ENCODE measurements around the gene PFKFB2.
A peak's percentile ranks its signal among the peaks of the same experiment; 100 is the strongest.

PFKFB2 gene

DNA sequence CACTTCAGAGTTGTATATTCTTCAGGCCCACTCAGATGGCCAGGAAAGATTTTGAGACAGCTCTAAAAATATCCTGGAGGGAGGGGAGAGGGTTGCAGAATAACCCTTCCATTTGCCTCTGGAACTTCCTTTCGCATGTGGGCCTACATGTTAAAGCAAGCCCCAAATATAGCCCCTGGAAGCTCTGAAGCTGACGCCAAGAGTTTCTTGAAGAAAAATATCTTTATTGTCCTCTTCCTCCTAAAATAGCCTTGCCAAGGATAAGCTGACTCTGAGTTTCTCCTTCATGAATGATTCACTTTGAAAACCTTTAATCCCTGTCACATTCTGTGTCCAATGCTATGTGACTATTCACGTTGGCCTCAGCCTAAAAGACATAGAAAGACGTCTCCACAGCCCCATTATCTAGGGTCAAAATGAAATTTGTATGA, 27.0 kb upstream of the PFKFB2 start:
- H3K9me3 ChIP-seq (ENCODE audit: low read depth, low read length), result no peaks in the 10 kb centered on the region
- no peak overlapping the region for H3K9ac ChIP-seq (ENCODE audit: insufficient read length)
- no peaks in the 10 kb centered on the region for H3K36me3 ChIP-seq (ENCODE audit: insufficient read depth, low read length)
- DNase-seq (ENCODE audit: low read depth, low spot score), result no peak
- H3K27ac ChIP-seq, result no peak overlapping the region
- no peak overlapping the region for H3K4me3 ChIP-seq
- TF ChIP-seq EZH2 (IDR thresholded peaks at IDR 0.05) (no peak), POLR2AphosphoS5 (IDR thresholded peaks at IDR 0.05; ENCODE audit: borderline replicate concordance, low read depth, low read length) (no peak), FOXP2 (optimal IDR thresholded peaks at IDR 0.05; ENCODE audit: control extremely low read depth, extremely low read length, insufficient read depth) (no peak)

DNA sequence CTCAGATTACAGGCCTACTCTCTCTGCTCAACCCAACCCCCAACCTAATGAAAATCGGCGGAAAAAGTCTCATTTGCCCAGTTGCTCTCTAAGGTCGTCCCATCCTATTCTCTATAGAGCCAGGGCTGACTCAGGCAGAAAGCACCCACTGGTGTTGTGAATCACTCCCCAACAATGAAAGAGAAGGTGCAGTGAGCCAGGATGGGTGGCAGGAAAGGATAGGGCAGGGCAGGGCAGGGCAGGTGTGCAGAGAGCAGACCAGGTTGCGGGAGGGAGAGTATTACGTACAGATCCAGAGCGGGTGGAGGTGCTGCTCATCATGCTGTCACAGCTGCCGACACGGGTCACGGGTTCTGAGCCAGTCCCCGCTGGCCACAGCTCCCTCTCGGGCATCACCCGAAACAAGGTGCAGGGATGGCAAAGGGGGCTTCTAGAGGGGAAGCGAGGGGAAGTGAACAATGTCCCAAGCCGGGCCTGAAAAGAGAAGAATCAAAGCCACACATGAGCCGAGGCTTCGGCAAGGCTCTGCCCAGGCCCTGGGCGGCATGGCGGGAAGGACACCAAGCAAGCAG, 25.8 kb upstream of the PFKFB2 start:
- TF ChIP-seq EZH2 (IDR thresholded peaks at IDR 0.05) (no peak), FOXP2 (optimal IDR thresholded peaks at IDR 0.05; ENCODE audit: control extremely low read depth, extremely low read length, insufficient read depth) (no peak), POLR2AphosphoS5 (IDR thresholded peaks at IDR 0.05; ENCODE audit: borderline replicate concordance, low read depth, low read length) (no peak)
- Histone ChIP-seq H3K9ac (ENCODE audit: insufficient read length) (no peak overlapping the region), H3K4me3 (no peak overlapping the region), H3K27ac (no peak overlapping the region), H3K9me3 (ENCODE audit: low read depth, low read length) (no peaks in the 10 kb centered on the region), H3K36me3 (ENCODE audit: insufficient read depth, low read length) (no peaks in the 10 kb centered on the region)
- no peak for DNase-seq (ENCODE audit: low read depth, low spot score)

DNA sequence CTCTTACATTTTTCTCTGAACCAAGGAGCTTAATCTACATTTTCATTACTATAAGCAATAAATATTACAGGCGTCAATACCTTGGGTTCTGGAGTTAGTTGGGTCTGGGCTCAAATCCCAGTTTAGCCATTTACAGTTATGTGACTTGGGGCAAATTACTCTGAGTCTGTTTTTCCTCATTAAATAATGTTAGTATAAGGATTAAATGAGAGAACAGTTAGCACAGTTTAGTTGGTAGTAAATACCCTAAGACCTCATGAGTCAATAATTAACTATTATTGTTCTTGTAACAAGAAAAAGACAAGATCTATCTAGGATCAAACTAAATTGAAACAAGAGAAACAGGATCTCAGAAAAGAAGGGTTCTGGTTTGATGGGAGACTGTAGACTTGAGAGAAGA, 25.2 kb upstream of the PFKFB2 start:
- no peak overlapping the region for H3K27ac ChIP-seq
- no peak for TF ChIP-seq EZH2 (IDR thresholded peaks at IDR 0.05)
- no peak for TF ChIP-seq FOXP2 (optimal IDR thresholded peaks at IDR 0.05; ENCODE audit: control extremely low read depth, extremely low read length, insufficient read depth)
- no peak for TF ChIP-seq POLR2AphosphoS5 (IDR thresholded peaks at IDR 0.05; ENCODE audit: borderline replicate concordance, low read depth, low read length)
- no peak overlapping the region for H3K4me3 ChIP-seq
- DNase-seq (ENCODE audit: low read depth, low spot score), result no peak
- no peaks in the 10 kb centered on the region for H3K36me3 ChIP-seq (ENCODE audit: insufficient read depth, low read length)
- H3K9ac ChIP-seq (ENCODE audit: insufficient read length), result no peak overlapping the region
- no peaks in the 10 kb centered on the region for H3K9me3 ChIP-seq (ENCODE audit: low read depth, low read length)

DNA sequence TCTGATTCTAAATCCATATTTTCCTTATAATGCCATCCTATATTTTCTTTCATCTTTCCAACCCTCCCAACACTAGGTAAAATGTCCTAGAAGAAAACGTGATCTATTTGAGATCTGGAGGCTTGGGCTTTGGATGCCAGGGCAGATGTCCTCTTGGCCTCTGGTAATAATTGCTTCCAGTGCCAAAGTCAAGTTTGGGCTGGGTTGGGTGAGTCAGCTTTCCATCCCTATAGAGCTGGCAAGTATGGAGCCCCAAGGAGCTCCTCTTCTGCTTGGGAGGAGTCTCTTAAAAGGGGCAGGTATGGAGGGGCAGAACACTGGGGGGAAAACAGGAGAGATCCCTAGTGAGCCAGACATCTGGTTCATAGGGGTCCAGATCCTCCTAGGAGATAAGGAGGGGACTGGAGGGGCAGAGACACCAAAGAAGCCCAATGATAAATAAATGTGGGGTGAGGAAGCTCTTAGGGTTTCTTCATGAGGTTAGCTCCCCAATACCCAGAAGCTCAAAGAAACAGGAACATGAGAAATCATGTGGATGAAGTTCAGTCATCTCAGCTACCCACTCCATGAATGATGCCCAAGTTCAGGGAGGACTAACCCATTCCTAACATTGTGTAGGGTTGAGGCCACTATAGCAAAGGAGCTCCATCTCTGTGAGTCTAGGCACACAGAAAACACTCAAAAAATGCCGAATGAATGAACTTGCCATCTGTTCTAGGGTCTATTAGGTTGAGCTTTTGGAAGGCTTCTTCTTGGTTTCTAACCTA, 24.0 kb upstream of the PFKFB2 start:
- Histone ChIP-seq H3K9me3 (ENCODE audit: low read depth, low read length) (no peaks in the 10 kb centered on the region), H3K27ac (peak overlapping the region; percentile 51; the same call in 1 of the 2 replicates), H3K36me3 (ENCODE audit: insufficient read depth, low read length) (no peaks in the 10 kb centered on the region), H3K4me3 (no peak overlapping the region), H3K9ac (ENCODE audit: insufficient read length) (no peak overlapping the region)
- TF ChIP-seq FOXP2 (optimal IDR thresholded peaks at IDR 0.05; ENCODE audit: control extremely low read depth, extremely low read length, insufficient read depth) (no peak), POLR2AphosphoS5 (IDR thresholded peaks at IDR 0.05; ENCODE audit: borderline replicate concordance, low read depth, low read length) (no peak), EZH2 (IDR thresholded peaks at IDR 0.05) (no peak)
- no peak for DNase-seq (ENCODE audit: low read depth, low spot score)

DNA sequence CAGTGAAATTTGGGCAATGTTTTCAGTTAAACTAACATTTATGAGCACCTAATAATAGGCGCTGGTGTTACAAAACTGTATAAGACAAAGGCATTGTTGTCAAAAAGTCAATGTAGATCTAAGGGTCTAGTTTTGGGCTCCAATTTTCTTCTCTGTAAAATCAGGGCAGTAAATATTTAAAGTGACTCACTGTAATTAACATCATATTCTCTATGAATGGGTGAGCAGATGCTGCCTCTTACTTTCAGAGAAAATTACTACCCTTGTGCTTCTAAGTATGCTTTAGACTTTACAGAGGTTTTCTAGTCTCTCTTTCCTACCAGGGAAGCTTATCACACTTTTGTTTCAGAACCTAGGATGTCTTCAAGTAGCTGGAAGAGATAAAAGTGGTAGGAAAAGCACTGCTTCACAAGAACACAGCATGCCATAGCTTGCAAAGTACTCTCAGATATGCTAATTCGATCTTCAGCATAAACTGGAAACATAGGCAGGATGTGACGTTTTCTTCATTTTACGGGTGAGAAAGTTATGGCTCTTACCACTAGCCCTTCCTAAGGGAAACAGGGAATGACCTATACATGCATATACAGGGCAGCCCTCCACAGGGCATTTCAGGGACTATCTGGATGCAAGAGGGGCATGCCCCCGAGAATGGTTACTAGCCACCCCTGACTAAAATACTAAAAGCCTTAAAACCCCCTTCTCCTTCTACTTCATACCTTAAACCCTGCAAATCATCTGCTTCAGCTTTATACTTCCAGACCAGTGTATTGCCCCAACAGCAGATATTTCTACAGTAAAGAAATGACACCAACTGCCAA, 23.2 kb upstream of the PFKFB2 start:
- no peak overlapping the region for H3K9ac ChIP-seq (ENCODE audit: insufficient read length)

DNA sequence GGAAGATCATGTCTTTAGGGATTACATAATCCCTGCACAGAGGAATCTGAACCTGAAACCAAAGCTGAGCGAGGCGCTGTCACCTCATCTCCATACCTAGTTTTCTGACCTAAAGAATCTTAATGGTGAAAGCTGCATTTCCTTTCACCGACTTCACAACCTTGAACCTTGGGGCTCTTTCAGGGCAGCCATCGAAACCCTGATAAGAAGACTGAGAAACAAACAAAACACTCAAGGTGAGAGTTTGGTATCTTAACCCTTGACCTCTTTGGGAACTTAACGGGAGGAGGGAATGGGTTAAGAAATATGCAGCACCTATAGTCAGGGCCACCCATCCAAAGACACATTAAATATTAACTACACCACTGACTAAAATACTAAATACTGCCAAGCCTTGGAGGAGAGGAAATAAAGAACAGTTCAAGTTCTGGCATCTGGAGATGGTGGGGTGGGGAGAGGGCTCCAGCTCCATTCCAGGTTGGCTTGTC, 22.5 kb upstream of the PFKFB2 start:
- H3K9ac ChIP-seq (ENCODE audit: insufficient read length), result no peak overlapping the region
- DNase-seq (ENCODE audit: low read depth, low spot score), result no peak
- TF ChIP-seq EZH2 (IDR thresholded peaks at IDR 0.05), result no peak
- no peak for TF ChIP-seq FOXP2 (optimal IDR thresholded peaks at IDR 0.05; ENCODE audit: control extremely low read depth, extremely low read length, insufficient read depth)
- no peak for TF ChIP-seq POLR2AphosphoS5 (IDR thresholded peaks at IDR 0.05; ENCODE audit: borderline replicate concordance, low read depth, low read length)
- no peaks in the 10 kb centered on the region for H3K9me3 ChIP-seq (ENCODE audit: low read depth, low read length)
- H3K27ac ChIP-seq, result no peak overlapping the region
- no peaks in the 10 kb centered on the region for H3K36me3 ChIP-seq (ENCODE audit: insufficient read depth, low read length)
- no peak overlapping the region for H3K4me3 ChIP-seq

More for the DNA sequence above, 23.2 kb upstream of the PFKFB2 start:
- Histone ChIP-seq H3K36me3 (ENCODE audit: insufficient read depth, low read length) (no peaks in the 10 kb centered on the region), H3K4me3 (0 out of 2 replicates have a peak overlapping the region, but pooled peaks have one; percentile 23), H3K9me3 (ENCODE audit: low read depth, low read length) (no peaks in the 10 kb centered on the region), H3K27ac (peak overlapping the region; percentile 51; the same call in 1 of the 2 replicates)
- DNase-seq (ENCODE audit: low read depth, low spot score), result no peak
- TF ChIP-seq FOXP2 (optimal IDR thresholded peaks at IDR 0.05; ENCODE audit: control extremely low read depth, extremely low read length, insufficient read depth) (no peak), POLR2AphosphoS5 (IDR thresholded peaks at IDR 0.05; ENCODE audit: borderline replicate concordance, low read depth, low read length) (no peak), EZH2 (IDR thresholded peaks at IDR 0.05) (no peak)

DNA sequence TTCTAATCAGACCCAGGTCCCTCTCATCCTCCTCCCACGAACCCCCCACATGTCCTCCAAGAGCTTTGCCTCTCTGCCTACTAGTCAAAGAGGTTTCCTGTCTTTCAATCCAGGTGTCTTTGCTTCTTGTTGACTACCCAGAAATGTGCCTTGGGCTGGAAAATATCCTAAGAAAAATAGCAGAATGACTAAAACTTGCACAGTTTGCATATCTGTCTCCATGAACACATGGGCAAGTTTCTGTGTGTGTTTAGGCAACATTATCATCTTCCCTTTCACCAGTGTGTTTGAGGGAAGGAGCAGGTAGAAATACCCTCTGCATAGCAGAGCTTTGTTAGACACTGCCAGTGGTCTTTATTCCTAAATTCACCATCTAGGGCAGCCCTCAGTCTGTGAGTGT, 22.1 kb upstream of the PFKFB2 start:
- H3K9me3 ChIP-seq (ENCODE audit: low read depth, low read length), result no peaks in the 10 kb centered on the region
- H3K36me3 ChIP-seq (ENCODE audit: insufficient read depth, low read length), result no peaks in the 10 kb centered on the region
- H3K27ac ChIP-seq, result no peak overlapping the region
- H3K9ac ChIP-seq (ENCODE audit: insufficient read length), result no peak overlapping the region
- H3K4me3 ChIP-seq, result no peak overlapping the region
- TF ChIP-seq EZH2 (IDR thresholded peaks at IDR 0.05), result no peak
- TF ChIP-seq FOXP2 (optimal IDR thresholded peaks at IDR 0.05; ENCODE audit: control extremely low read depth, extremely low read length, insufficient read depth), result no peak
- no peak for TF ChIP-seq POLR2AphosphoS5 (IDR thresholded peaks at IDR 0.05; ENCODE audit: borderline replicate concordance, low read depth, low read length)
- DNase-seq (ENCODE audit: low read depth, low spot score), result no peak

All from SK-N-MC (cell line).